AG10803 (cell line): ENCODE measurements around the gene FAM200C.

Experiments used
- DNase-seq: peaks from one replicate; pipeline ENCODE4 v3.0.0; 2010; ENCODE audit warnings: low read depth
- H3K4me3 ChIP-seq: 2 replicates; pipeline ENCODE4 v1.5.1; 2011; ENCODE audit warnings: mild to moderate bottlenecking, low read length, control low read depth
- TF ChIP-seq, protein P1 (sequence below): conservative IDR thresholded peaks from 2 replicates; pipeline ENCODE4 v1.5.1; 2011; ENCODE audit warnings: mild to moderate bottlenecking, low read length, control low read depth, inconsistent platforms

The FAM200C gene

DNA sequence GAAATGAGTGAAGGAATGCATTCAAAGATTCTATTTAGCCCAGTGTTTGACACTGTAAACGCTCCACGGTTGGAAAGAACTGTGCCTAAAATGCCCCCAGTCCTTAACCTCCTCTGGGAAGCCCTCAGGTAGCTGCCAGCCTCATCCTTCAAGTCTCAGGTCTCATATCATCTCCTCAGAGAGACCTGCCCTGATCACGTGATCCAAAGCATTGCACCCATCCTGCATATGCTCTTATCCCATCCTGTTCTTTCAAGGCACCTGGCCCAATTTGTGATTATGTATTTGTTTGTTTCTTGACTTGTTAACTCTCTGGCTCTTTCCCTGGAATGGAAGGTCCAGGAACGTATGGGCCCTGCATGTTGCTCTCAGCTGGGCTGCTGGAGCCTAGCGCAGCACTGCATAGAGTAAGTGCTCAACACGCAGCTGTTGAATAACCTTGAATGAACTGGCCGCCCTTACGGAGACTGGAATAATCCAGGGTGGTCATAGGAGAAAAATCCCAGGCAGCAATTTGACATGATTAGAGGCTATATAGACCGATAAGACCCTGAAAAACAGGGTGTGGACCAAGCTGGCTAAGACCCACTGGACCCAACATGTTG is 38.1 kb downstream of the FAM200C start:
- TF ChIP-seq, protein P1, sequence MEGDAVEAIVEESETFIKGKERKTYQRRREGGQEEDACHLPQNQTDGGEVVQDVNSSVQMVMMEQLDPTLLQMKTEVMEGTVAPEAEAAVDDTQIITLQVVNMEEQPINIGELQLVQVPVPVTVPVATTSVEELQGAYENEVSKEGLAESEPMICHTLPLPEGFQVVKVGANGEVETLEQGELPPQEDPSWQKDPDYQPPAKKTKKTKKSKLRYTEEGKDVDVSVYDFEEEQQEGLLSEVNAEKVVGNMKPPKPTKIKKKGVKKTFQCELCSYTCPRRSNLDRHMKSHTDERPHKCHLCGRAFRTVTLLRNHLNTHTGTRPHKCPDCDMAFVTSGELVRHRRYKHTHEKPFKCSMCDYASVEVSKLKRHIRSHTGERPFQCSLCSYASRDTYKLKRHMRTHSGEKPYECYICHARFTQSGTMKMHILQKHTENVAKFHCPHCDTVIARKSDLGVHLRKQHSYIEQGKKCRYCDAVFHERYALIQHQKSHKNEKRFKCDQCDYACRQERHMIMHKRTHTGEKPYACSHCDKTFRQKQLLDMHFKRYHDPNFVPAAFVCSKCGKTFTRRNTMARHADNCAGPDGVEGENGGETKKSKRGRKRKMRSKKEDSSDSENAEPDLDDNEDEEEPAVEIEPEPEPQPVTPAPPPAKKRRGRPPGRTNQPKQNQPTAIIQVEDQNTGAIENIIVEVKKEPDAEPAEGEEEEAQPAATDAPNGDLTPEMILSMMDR, result no peak
- no peak for DNase-seq
- no peak overlapping the region for H3K4me3 ChIP-seq

DNA sequence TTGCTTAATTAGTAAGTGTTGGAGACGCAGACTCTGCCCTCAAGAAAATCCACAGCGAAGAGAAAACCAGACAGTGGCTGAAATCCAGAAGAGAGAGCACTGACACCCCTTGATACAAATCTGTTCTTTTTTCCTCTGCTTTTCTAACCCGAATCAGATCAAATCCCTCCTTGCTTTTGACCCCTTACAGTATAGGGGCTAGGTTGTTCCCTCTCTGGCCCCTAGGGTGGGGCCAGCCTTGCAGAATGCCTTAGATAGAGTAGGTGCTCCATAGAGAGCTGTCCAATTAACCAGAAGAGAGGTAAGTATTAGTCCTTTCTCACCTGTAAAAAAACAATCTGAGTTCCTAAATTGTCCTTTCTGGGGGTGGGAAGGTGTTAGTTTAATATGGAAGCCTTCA is 39.5 kb downstream of the FAM200C start:
- DNase-seq, result no peak
- TF ChIP-seq, protein P1, result peak; percentile 9; the same call in 1 of the 2 replicates
- H3K4me3 ChIP-seq, result no peak overlapping the region

DNA sequence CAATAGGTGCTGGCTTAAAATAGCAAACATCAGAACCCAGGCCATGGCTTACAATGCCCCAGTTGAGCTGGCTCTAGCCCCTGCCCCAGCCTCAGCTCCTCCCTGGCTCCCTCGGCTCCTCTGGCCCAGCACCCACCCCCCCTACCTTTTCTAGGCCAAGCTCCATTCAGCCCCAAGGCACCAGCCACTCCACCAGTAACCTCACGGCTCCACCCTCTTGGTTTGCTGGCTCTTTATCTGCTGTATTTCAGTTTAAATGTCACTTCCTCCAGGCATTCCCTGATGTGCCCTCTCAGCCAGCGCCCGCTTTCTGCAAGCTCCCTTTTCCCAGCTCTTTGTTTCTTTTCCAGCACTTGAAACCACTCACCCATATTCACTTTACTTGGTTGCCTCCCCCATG is 40.0 kb downstream of the FAM200C start:
- no peak for DNase-seq
- no peak overlapping the region for H3K4me3 ChIP-seq
- TF ChIP-seq, protein P1, result no peak

DNA sequence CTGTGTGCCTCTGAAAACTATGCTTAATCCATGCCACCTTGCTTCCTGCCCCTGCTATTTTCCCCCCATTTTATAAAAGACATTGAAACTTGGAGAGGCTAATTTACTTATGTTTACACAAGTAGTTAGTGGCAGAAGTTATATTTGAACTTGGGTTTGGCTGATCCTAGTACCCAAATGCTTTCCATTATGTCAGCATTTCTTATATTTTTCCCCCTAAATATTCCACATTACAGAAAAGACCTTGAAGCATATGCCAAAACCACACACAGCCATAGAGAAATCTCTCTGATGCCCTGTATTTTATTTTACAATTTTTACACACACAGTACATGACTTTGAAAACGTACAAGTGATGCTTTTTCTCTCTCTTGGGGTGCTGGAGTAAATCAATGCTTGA is 40.6 kb downstream of the FAM200C start:
- no peak for DNase-seq
- H3K4me3 ChIP-seq, result no peak overlapping the region
- TF ChIP-seq, protein P1, result no peak

DNA sequence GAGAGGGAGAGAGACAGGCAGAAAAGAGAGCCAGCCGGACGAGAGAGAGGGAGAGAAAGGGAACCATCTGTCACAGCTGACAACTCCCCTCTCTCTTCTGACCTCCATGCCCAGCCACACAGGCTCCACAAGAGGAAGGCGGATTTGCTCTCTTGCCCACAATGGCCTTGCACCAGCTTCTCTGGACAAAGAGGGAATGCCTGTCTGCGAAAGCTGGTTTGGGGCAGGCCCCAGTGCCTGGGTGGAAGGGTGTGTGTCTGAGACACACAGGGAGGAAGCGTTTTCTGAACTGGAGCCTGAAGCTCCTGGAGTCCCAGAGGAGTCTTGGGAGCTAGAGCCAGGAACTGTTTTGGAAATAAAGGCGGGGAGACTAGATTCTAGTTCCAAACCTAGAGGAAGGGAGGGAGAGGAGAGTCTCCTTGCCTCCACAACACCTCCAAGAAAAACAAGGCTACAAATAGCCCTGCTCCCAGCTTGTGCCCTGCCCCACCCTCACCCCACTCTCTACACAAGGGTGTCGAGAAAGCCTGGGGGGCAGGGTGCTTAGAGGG is 41.9 kb downstream of the FAM200C start:
- no peak overlapping the region for H3K4me3 ChIP-seq
- TF ChIP-seq, protein P1, result no peak
- peak; percentile 13 for DNase-seq

DNA sequence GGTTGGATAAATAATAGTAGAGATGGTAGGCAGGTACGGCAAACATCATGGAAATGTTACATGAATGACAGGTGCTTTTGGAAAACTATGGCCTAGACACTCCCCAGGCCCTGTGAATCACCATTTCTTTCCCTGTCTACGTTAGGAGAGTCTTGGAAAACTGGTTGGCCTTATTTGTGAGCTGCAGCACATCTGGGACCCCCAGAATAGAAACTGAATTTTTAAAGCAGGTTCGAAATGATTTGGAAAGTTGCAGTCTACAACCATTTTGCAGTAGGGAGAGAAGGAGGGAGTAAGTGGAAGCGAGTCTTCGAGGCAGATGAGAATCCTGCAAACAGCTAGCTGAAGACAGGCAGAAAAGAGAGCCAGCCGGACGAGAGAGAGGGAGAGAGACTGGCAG is 42.5 kb downstream of the FAM200C start:
- DNase-seq, result no peak
- no peak overlapping the region for H3K4me3 ChIP-seq
- TF ChIP-seq, protein P1, result no peak
